ENCODE data around the gene OGFOD3.

- TF ChIP-seq XRCC3 (IDR thresholded peaks at IDR 0.05) (no peak), HDAC6 (IDR thresholded peaks at IDR 0.05; ENCODE audit: low read depth, low read length) (no peak), ZNF274 (IDR thresholded peaks at IDR 0.05; ENCODE audit: borderline replicate concordance, low read depth, low read length) (no peak), SMARCA4 (IDR thresholded peaks at IDR 0.05) (no peak)
- TF ChIP-seq, protein P1, sequence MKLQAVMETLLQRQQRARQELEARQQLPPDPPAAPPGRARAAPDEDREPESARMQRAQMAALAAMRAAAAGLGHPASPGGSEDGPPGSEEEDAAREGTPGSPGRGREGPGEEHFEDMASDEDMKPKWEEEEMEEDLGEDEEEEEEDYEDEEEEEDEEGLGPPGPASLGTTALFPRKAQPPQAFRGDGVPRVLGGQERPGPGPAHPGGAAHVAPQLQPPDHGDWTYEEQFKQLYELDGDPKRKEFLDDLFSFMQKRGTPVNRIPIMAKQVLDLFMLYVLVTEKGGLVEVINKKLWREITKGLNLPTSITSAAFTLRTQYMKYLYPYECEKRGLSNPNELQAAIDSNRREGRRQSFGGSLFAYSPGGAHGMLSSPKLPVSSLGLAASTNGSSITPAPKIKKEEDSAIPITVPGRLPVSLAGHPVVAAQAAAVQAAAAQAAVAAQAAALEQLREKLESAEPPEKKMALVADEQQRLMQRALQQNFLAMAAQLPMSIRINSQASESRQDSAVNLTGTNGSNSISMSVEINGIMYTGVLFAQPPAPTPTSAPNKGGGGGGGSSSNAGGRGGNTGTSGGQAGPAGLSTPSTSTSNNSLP (IDR thresholded peaks at IDR 0.05; ENCODE audit: borderline replicate concordance, low read depth, low read length): no peak
- TF ChIP-seq, protein P2, sequence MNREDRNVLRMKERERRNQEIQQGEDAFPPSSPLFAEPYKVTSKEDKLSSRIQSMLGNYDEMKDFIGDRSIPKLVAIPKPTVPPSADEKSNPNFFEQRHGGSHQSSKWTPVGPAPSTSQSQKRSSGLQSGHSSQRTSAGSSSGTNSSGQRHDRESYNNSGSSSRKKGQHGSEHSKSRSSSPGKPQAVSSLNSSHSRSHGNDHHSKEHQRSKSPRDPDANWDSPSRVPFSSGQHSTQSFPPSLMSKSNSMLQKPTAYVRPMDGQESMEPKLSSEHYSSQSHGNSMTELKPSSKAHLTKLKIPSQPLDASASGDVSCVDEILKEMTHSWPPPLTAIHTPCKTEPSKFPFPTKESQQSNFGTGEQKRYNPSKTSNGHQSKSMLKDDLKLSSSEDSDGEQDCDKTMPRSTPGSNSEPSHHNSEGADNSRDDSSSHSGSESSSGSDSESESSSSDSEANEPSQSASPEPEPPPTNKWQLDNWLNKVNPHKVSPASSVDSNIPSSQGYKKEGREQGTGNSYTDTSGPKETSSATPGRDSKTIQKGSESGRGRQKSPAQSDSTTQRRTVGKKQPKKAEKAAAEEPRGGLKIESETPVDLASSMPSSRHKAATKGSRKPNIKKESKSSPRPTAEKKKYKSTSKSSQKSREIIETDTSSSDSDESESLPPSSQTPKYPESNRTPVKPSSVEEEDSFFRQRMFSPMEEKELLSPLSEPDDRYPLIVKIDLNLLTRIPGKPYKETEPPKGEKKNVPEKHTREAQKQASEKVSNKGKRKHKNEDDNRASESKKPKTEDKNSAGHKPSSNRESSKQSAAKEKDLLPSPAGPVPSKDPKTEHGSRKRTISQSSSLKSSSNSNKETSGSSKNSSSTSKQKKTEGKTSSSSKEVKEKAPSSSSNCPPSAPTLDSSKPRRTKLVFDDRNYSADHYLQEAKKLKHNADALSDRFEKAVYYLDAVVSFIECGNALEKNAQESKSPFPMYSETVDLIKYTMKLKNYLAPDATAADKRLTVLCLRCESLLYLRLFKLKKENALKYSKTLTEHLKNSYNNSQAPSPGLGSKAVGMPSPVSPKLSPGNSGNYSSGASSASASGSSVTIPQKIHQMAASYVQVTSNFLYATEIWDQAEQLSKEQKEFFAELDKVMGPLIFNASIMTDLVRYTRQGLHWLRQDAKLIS (CRISPR knock-in tag; IDR thresholded peaks at IDR 0.05): no peak
Measured at GRCh38 chr17:82386881-82387704, 31.3 kb downstream of the OGFOD3 start.
